Measurements from ENCODE around the gene STAT3. TPM values are rescaled to one million over a fixed set of nuclear protein-coding genes. Genes with fewer than 3 reads are reported as not detected.

Gene STAT3
- total and polyA plus RNA-seq, 2 of the 13 experiments (the other 11 are each of a cell fraction or from before 2014, with no cell fraction given) = 61.8 to 62.4 TPM

GRCh38 chr17:42276609-42277341 is 111.5 kb downstream of the STAT3 start (continued):
- TF ChIP-seq BCL6 (CRISPR knock-in tag; IDR thresholded peaks at IDR 0.05) (peak; percentile 84), MAFG (CRISPR knock-in tag; IDR thresholded peaks at IDR 0.05) (no peak), CHCHD3 (CRISPR knock-in tag; IDR thresholded peaks at IDR 0.05) (0 out of 2 replicates have a peak, but pooled peaks have one; percentile 68), HINFP (CRISPR knock-in tag; IDR thresholded peaks at IDR 0.05; ENCODE audit: low read depth) (peak; percentile 74), KDM5B (CRISPR knock-in tag; IDR thresholded peaks at IDR 0.05; ENCODE audit: borderline replicate concordance) (no peak; the same call in none of the 2 replicates), FOXO1 (CRISPR knock-in tag; IDR thresholded peaks at IDR 0.05) (peak; percentile 67; the same call in 1 of the 2 replicates), ZNF468 (CRISPR knock-in tag; IDR thresholded peaks at IDR 0.05) (0 out of 2 replicates have a peak, but pooled peaks have one; percentile 65), DZIP1 (CRISPR knock-in tag; IDR thresholded peaks at IDR 0.05) (peak; percentile 76; the same call in 1 of the 2 replicates), NONO (IDR thresholded peaks at IDR 0.05) (no peak), NONO (CRISPR knock-in tag; conservative IDR thresholded peaks at IDR 0.05) (peak; percentile 91), ELF1 (CRISPR knock-in tag; IDR thresholded peaks at IDR 0.05) (peak; percentile 71), ZNF773 (CRISPR knock-in tag; IDR thresholded peaks at IDR 0.05; ENCODE audit: borderline replicate concordance) (no peak), PHF8 (CRISPR knock-in tag; IDR thresholded peaks at IDR 0.05) (peak; percentile 83), CSRNP2 (CRISPR knock-in tag; conservative IDR thresholded peaks at IDR 0.05; ENCODE audit: low read depth) (no peak), ZBTB4 (CRISPR knock-in tag; IDR thresholded peaks at IDR 0.05; ENCODE audit: borderline replicate concordance) (peak; percentile 66; the same call in 1 of the 2 replicates), ZNF275 (CRISPR knock-in tag; IDR thresholded peaks at IDR 0.05; ENCODE audit: borderline replicate concordance) (no peak), ZNF782 (CRISPR knock-in tag; IDR thresholded peaks at IDR 0.05; ENCODE audit: borderline replicate concordance) (peak; percentile 87), ZNF570 (CRISPR knock-in tag; IDR thresholded peaks at IDR 0.05; ENCODE audit: borderline replicate concordance) (no peak)
